GM12865 (cell line): ENCODE results near the gene TSEN2.
"Not testable (repeated sequence)": the region's sequence is repeated elsewhere in the genome, so short reads cannot be mapped to it uniquely, and the experiment has no call there.

ENCODE experiments used
- DNase-seq: peaks from one replicate; pipeline ENCODE4 v3.0.0; 2010; ENCODE audit warnings: low read depth
- H3K4me3 ChIP-seq: 2 replicates; pipeline ENCODE4 v1.5.1; 2011; ENCODE audit warnings: mild to moderate bottlenecking, low read depth, low read length, control low read depth
- TF ChIP-seq, protein P1 (sequence below): IDR thresholded peaks from 2 replicates; pipeline ENCODE4 v1.5.1; 2011; ENCODE audit warnings: low read length, control low read depth, low read depth, inconsistent platforms; ENCODE audit not compliant: insufficient read depth; ENCODE audit errors: missing control alignments

TSEN2 gene

GRCh38 chr3:12454076-12454815, 30.0 kb upstream of the TSEN2 start:
- H3K4me3 ChIP-seq = no peak overlapping the region
- no peak for DNase-seq
- TF ChIP-seq, protein P1, sequence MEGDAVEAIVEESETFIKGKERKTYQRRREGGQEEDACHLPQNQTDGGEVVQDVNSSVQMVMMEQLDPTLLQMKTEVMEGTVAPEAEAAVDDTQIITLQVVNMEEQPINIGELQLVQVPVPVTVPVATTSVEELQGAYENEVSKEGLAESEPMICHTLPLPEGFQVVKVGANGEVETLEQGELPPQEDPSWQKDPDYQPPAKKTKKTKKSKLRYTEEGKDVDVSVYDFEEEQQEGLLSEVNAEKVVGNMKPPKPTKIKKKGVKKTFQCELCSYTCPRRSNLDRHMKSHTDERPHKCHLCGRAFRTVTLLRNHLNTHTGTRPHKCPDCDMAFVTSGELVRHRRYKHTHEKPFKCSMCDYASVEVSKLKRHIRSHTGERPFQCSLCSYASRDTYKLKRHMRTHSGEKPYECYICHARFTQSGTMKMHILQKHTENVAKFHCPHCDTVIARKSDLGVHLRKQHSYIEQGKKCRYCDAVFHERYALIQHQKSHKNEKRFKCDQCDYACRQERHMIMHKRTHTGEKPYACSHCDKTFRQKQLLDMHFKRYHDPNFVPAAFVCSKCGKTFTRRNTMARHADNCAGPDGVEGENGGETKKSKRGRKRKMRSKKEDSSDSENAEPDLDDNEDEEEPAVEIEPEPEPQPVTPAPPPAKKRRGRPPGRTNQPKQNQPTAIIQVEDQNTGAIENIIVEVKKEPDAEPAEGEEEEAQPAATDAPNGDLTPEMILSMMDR = no peak

DNA sequence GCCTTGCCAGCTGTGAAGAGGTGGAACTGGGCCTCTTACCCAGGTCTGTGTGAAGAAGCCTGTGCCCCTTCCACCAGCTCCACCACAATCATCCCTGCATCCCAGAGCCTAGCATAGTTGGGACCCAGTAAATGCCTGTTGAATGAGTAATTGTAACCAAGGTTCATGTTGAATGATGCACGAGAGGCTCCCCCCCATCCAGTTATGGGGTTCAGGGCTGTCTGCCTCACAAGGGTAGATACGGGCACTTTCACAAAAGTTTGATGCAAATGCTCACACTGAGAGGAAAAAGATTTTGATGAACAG, 29.5 kb upstream of the TSEN2 start:
- TF ChIP-seq, protein P1 = no peak
- DNase-seq = no peak
- no peak overlapping the region for H3K4me3 ChIP-seq

- DNase-seq = no peak
- H3K4me3 ChIP-seq = no peak overlapping the region
- TF ChIP-seq, protein P1 = no peak
These were observed 28.5 kb upstream of the TSEN2 start for GRCh38 chr3:12455740-12456139.

DNA sequence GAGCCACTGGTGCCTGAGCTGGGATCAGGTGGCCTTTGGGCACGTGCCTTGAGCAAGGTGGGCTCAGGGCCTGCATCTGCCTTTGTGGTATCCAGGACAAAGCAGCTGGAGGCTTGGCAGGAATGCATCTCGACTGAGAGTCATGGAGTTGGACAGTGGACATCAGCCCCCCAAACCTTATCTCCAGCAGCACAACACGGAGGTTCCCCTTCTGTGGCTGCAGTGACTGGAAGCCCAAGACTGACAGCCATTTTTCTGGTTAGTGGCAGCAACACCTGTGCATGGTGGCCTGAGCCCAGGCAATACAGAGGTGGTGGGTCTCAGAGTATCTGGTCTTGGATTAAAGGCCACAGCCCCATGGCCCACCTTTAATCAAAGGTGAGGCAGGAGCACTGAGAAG, 27.8 kb upstream of the TSEN2 start:
- TF ChIP-seq, protein P1 = no peak
- no peak for DNase-seq
- no peak overlapping the region for H3K4me3 ChIP-seq

DNA sequence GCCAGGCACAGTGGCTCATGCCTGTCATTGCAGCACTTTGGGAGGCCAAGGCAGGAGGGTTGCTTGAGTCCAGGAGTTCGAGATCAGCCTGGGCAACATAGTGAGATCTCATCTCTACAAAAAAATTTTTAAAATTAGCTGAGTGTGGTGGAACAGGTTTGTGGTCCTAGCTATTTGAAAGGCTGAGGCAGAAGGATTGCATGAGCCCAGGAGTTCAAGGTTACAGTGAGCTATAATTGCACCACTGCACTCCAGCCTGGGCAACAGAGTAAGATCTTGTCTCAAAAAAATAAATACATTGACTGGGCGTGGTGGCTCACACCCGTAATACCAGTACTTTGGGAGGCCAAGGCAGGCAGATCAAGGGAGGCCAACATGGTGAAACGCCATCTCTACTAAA, 26.9 kb upstream of the TSEN2 start:
- not testable (repeated sequence) for DNase-seq, H3K4me3 ChIP-seq

- no peak overlapping the region for H3K4me3 ChIP-seq
- DNase-seq = no peak
- TF ChIP-seq, protein P1 = no peak
These were observed 25.4 kb upstream of the TSEN2 start for GRCh38 chr3:12458901-12459300.

DNA sequence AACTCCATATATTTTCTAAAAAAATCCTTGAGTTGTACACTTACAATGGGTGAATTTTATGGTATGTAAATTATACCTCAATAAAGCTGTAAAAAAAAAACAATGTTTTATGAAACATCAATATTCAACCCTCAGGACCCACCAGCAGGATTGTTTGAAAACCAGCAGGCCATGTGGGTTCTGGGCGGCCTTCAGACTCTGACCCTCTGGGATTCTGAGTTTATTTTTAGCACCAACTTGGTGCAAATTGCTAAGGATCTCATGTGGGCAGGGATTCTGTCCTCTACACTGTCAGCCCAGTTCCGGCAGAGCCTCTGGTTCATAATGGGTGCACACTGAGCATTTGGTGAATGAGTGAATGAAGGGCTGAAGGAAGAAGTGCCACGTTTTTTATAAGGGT, 24.2 kb upstream of the TSEN2 start:
- TF ChIP-seq, protein P1 = no peak
- no peak overlapping the region for H3K4me3 ChIP-seq
- DNase-seq = no peak
